ACC112 (cell line): ENCODE measurements around the gene CRTC1.

Source experiments
- H2AFZ ChIP-seq: fragments of 200-600 bp; sonication (generic); one replicate; pipeline ENCODE4 v1.6.0; 2017; ENCODE audit warnings: antibody characterized with exemption, low read length; ENCODE audit not compliant: unreplicated experiment
- H3K27ac ChIP-seq: fragments of 200-600 bp; sonication (generic); 2 replicates; pipeline ENCODE4 v1.5.1; 2014; ENCODE audit warnings: low read depth, mild to moderate bottlenecking, antibody characterized with exemption, low read length, moderate library complexity
- H3K27me3 ChIP-seq: fragments of 200-600 bp; sonication (generic); 2 replicates; pipeline ENCODE4 v1.6.1; 2014; ENCODE audit warnings: mild to moderate bottlenecking, antibody characterized with exemption, low read length, moderate library complexity, mixed read lengths; ENCODE audit not compliant: insufficient read depth
- H3K36me3 ChIP-seq: fragments of 200-600 bp; sonication (generic); 2 replicates; pipeline ENCODE4 v1.6.1; 2016; ENCODE audit warnings: mild to moderate bottlenecking, antibody characterized with exemption, low read length, moderate library complexity, mixed read lengths; ENCODE audit not compliant: insufficient read depth
- H3K4me1 ChIP-seq: fragments of 200-600 bp; sonication (generic); one replicate; pipeline ENCODE4 v1.6.1; 2016; ENCODE audit warnings: low read length, mixed read lengths; ENCODE audit not compliant: insufficient read depth, unreplicated experiment, control insufficient read depth
- H3K4me3 ChIP-seq: fragments of 200-600 bp; sonication (generic); 2 replicates; pipeline ENCODE4 v1.5.1; 2014; ENCODE audit warnings: mild to moderate bottlenecking, low read depth, low read length
- H3K79me2 ChIP-seq: fragments of 200-600 bp; sonication (generic); one replicate; pipeline ENCODE4 v1.6.0; 2016; ENCODE audit warnings: low read length; ENCODE audit not compliant: control insufficient read depth, unreplicated experiment, insufficient read depth

CRTC1 gene, protein sequence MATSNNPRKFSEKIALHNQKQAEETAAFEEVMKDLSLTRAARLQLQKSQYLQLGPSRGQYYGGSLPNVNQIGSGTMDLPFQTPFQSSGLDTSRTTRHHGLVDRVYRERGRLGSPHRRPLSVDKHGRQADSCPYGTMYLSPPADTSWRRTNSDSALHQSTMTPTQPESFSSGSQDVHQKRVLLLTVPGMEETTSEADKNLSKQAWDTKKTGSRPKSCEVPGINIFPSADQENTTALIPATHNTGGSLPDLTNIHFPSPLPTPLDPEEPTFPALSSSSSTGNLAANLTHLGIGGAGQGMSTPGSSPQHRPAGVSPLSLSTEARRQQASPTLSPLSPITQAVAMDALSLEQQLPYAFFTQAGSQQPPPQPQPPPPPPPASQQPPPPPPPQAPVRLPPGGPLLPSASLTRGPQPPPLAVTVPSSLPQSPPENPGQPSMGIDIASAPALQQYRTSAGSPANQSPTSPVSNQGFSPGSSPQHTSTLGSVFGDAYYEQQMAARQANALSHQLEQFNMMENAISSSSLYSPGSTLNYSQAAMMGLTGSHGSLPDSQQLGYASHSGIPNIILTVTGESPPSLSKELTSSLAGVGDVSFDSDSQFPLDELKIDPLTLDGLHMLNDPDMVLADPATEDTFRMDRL

GRCh38 chr19:18683109-18683957 is at the start of gene CRTC1:
Gene CRTC1, plus strand, starts transcription at chr19:18683680. Its CDS starts 23 bp downstream, at chr19:18683703.
- Histone ChIP-seq H2AFZ (peak within 1 kb of the TSS; percentile 56), H3K27me3 (no peaks in the 10 kb centered on the region), H3K4me3 (peak within 1 kb of the TSS; percentile 87), H3K27ac (no peak within 1 kb of the TSS; the same call in 1 of the 2 replicates), H3K36me3 (no peaks in the 10 kb centered on the region), H3K79me2 (peaks cover 11% of the 10 kb centered on the region), H3K4me1 (peaks cover 16% of the 10 kb centered on the region)

DNA sequence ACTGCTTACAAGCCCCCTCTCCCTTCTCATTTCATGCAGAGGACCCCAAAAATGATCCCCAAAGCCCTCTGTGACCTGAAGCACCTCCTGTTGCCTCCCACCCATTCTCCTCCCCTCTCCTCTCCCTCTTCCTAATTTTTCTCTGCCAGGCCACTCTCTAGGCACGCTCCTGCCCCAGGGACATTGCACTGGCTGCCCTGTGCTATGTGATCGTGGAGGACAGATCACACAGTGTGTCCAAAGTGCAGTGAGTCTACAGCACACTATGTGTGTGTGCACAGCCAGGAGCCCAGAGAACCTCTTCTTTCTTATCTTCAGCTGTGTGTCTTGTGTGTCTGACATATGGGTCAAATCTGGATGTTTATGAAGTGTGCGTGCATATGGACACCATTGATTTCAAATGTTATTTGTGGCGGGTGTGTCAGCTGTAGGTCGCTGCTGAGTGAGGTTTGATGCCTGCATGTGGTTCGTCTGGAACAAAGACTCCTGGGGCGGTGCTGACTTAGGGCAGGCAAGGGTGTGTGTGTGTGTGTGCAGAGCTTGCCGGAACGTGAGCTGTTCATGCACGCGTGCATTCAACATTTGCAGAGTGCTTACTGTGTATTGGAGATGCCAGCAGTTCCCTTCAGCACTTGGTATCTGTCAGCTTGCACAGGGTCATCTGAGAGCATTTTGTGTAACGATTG is 48.7 kb upstream of the CRTC1 start:
- Histone ChIP-seq H3K4me1 (peaks cover 10% of the 10 kb centered on the region), H3K27ac (no peak overlapping the region), H3K36me3 (no peaks in the 10 kb centered on the region), H3K27me3 (no peaks in the 10 kb centered on the region), H3K79me2 (peaks cover 12% of the 10 kb centered on the region), H2AFZ (no peak overlapping the region), H3K4me3 (no peak overlapping the region)

- H3K4me1 ChIP-seq = peaks cover 4% of the 10 kb centered on the region
- H2AFZ ChIP-seq = no peak overlapping the region
- H3K27me3 ChIP-seq = no peaks in the 10 kb centered on the region
- H3K79me2 ChIP-seq = peaks cover 15% of the 10 kb centered on the region
- no peak overlapping the region; the same call in 1 of the 2 replicates for H3K4me3 ChIP-seq
- no peak overlapping the region for H3K27ac ChIP-seq
- H3K36me3 ChIP-seq = no peaks in the 10 kb centered on the region
Measured at GRCh38 chr19:18635831-18636182, 47.7 kb upstream of the CRTC1 start.

GRCh38 chr19:18636183-18636968 is 47.1 kb upstream of the CRTC1 start:
- Histone ChIP-seq H3K4me1 (peaks cover 4% of the 10 kb centered on the region), H3K4me3 (peak overlapping the region; percentile 96), H3K27ac (no peak overlapping the region), H3K27me3 (no peaks in the 10 kb centered on the region), H3K79me2 (peaks cover 15% of the 10 kb centered on the region), H2AFZ (peak overlapping the region; percentile 81), H3K36me3 (no peaks in the 10 kb centered on the region)

DNA sequence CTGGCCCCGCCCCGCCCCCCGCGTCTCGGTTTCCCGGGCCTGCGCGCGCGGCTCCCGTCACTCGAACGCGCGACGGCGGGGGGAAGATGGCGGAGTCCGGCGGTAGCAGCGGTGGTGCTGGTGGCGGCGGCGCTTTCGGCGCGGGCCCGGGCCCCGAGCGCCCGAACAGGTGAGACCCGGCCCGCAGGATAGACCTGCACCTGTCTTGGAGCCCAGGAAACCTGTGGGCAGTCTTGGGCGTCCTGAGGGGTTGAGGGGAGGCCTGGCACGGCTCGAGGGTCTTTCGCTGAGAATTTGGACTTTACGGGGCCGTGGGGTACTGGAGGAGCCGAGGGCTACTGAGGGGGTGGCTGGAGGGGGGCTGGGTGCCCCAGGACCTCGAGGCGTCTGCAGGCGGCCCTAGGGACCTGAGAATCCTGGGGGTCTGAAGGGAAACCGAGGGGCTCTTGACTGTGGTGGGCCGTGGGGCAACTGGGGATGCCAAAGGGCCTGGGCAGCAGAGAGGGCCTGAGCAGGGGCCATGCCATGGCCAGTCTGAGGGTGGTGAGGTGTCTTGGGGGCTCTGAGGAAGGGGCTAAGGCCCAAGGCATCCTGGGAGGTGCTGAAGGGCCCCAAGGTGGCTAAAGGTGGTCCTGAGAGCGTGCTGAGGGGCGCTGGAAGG is 46.4 kb upstream of the CRTC1 start, which contains the start of gene KLHL26:
TSS of gene KLHL26 (plus strand) at position 60 of the 661 bp plus-strand sequence. CDS start at position 87, 27 bp downstream.
- Histone ChIP-seq H2AFZ (peak within 1 kb of the TSS; percentile 81), H3K36me3 (no peaks in the 10 kb centered on the region), H3K4me3 (peak within 1 kb of the TSS; percentile 96), H3K27ac (no peak within 1 kb of the TSS; the same call in 1 of the 2 replicates), H3K27me3 (no peaks in the 10 kb centered on the region), H3K79me2 (peaks cover 15% of the 10 kb centered on the region), H3K4me1 (peaks cover 4% of the 10 kb centered on the region)

- H3K4me3 ChIP-seq = peak overlapping the region; percentile 96
- no peak overlapping the region for H2AFZ ChIP-seq
- peaks cover 15% of the 10 kb centered on the region for H3K79me2 ChIP-seq
Measured at GRCh38 chr19:18637673-18638630, 45.5 kb upstream of the CRTC1 start.

GRCh38 chr19:18639706-18640243 is 43.7 kb upstream of the CRTC1 start:
- Histone ChIP-seq H3K27ac (no peak overlapping the region), H3K27me3 (no peaks in the 10 kb centered on the region), H3K4me1 (peaks cover 4% of the 10 kb centered on the region), H3K4me3 (no peak overlapping the region), H3K79me2 (peaks cover 19% of the 10 kb centered on the region), H3K36me3 (no peaks in the 10 kb centered on the region), H2AFZ (no peak overlapping the region)

More at GRCh38 chr19:18637673-18638630, 45.5 kb upstream of the CRTC1 start:
- H3K27ac ChIP-seq = no peak overlapping the region
- no peaks in the 10 kb centered on the region for H3K36me3 ChIP-seq
- peaks cover 4% of the 10 kb centered on the region for H3K4me1 ChIP-seq
- no peaks in the 10 kb centered on the region for H3K27me3 ChIP-seq

- H3K4me3 ChIP-seq = no peak overlapping the region
- no peaks in the 10 kb centered on the region for H3K27me3 ChIP-seq
- no peak overlapping the region for H3K27ac ChIP-seq
- H3K79me2 ChIP-seq = peaks cover 14% of the 10 kb centered on the region
- H2AFZ ChIP-seq = no peak overlapping the region
- H3K36me3 ChIP-seq = no peaks in the 10 kb centered on the region
- H3K4me1 ChIP-seq = peaks cover 8% of the 10 kb centered on the region
Measured at GRCh38 chr19:18644196-18645034, 39.1 kb upstream of the CRTC1 start.
